GM18508 (cell line): Measurements from ENCODE around the gene C6orf15.

ENCODE experiments used
- ATAC-seq: cut with Tn5 transposase; IDR thresholded peaks from one replicate; pipeline ENCODE4 v1.9.1; 2021; ENCODE audit warnings: moderate number of reproducible peaks; ENCODE audit not compliant: insufficient read depth, unreplicated experiment

The C6orf15 gene

DNA sequence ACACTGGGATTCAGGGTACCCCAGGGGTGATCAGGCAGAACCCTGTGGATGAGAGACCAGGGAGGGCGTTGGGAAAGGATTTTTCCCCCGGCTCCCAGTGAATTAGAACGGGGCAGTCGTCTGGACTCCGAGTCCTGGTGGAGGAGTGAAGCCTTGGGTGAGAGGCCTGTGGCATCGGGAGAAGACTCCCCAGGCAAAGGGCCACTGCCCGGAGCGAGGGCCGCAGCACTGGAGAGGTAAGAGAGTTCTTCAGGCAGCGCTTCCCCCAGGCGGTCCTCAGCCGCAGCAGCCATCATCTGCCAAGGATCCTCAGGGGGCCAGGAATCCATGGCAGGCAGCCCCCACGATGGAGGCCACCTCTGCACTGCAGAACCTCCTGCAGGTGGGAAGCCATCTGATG lies 663 bp downstream of the C6orf15 start:
- ATAC-seq = no peak

GRCh38 chr6:31110825-31111582 lies 1.4 kb downstream of the C6orf15 start:
- no peak for ATAC-seq

DNA sequence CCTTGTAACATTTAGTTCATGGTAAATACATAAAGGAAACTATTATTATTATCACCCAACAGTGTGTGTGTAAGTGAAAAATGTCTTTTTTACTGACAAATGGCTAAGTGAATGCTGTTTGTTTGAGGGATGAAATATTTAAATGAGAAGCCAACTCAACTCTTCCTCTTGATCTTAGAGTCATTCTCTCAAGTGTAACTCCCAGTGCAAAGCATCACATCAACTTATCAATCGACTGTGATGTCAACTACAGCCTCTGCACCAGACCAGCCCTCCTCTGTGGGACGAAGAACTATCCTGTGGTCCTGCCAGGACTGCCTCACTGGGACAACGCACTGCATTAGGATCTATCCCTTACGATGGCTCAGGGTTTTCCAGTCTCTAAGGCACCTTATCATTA lies 5.3 kb downstream of the C6orf15 start:
- no peak for ATAC-seq

GRCh38 chr6:31103136-31103535 lies 9.2 kb downstream of the C6orf15 start:
- no peak for ATAC-seq

- ATAC-seq = no peak
Observed at GRCh38 chr6:31098449-31098938, 13.9 kb downstream of the C6orf15 start.

- no peak for ATAC-seq
Observed at GRCh38 chr6:31096656-31097055, 15.7 kb downstream of the C6orf15 start.

DNA sequence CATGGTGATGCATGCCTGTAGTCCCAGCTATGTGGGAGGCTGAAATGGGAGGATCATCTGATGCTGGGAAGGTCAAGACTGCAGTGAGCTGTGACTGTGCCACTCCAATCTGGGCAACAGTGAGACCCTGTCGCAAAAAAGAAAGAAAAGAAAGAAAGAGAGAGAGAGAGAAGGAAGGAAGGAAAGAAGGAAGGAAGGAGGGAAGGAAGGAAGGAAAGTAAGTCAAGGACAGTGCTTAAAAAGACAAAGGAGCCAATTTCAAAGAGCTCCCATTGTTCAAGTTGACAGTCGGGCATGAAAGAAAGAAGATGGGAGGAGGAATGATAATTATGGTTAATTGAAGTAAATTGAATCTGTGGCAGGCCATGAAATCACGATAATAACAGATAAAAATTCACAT lies 16.2 kb downstream of the C6orf15 start:
- no peak for ATAC-seq

GRCh38 chr6:31094389-31094881 lies 17.9 kb downstream of the C6orf15 start:
- no peak for ATAC-seq

DNA sequence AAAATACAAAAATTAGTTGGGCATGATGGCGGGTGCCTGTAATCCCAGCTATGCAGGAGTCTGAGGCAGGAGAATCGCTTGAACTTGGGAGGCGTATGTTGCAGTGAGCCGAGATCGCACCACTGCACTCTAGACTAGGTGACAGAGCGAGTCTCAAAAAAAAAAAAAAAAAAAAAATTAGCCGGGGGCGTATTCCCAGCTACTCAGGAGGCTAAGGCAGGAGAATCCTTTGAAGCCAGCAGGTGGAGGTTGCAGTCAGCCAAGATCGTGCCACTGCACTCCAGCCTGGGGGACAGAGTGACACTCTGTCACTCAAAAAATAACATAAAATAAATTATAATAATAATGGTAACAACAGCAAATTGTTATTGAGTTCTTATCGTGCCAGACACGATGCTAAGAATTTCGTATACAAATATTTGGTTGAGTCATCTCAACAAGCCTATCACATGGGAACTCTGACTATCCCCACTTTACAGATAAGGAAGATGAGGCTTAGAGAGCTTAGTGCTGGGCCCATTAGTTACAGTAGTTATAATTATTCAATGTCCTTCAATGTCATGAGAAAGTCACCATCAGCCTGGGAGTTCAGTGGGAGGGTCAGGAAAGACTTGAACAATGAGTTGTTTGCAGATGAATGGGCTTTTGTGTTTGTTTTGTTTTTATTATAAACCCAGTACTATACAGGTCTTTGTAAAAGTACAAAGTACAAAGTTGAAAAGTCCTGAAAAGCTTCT lies 19.4 kb downstream of the C6orf15 start:
- no peak for ATAC-seq

DNA sequence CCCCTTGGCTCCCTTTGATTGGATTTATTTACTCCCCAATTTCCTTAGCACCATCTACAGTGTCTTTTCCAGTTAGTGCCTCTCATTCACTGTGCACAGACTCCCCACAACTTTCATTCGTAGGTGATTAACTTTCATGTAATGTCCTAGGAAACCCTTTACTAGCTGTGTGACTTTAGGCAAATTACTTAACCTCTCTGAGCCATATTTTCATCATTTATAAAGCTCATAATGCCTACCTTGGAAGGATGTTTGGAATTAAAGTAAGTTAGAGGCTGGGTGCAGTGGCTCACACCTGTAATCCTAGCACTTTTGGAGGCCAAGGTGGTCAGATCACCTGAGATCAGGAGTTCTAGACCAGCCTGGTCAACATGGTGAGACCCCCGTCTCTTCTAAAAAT lies 20.1 kb downstream of the C6orf15 start:
- ATAC-seq = no peak

DNA sequence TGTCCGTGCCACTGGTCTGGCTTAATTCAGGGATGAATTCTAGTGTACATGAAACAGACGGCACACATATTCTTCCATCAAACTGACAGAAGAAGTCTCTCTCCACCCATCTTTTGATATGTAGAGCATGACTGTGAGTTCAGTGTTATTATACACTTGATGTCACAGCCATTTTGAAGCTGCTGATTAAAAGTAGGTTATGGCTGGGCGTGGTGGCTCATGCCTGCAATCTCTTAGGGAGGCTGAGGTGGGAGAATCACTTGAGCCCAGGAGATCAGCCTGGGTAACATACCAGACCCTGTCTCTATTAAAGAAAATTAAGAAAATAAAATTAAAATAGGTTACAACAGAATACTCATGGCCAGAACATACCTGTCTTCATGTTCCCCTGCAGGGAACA lies 20.7 kb downstream of the C6orf15 start:
- no peak for ATAC-seq

GRCh38 chr6:31090973-31091364 lies 21.4 kb downstream of the C6orf15 start:
- ATAC-seq = no peak

DNA sequence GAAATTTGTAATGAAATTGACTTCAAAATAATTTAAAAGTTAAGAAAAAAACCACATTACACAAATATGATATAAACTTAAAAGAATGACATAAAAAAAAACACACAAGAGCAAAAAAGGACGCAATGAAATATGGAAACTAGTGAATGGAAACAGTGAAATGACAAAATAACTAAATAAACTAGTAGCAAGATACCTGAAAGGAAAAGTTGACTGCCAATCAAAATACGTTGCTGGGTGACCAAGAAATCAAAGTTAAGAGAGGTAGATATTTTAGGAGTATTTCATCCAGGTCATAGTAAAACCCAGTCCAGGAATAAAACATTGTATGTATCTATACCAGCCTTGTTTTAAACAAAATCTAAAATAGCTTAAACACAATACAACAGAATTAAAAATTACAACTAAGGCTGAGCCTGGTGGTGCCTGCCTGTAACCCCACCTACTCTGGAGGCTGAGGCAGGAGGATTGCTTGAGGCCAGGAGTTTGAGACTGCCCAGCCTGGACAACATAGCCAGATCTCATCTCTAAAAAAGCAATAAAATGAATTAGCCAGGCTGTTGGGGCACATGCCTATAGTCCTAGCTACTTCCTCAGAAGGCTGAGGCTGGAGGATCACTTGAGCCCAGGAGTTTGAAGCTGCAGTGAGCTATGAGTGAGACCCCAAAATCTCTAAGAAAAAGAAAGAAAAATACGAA lies 22.0 kb downstream of the C6orf15 start:
- no peak for ATAC-seq

- no peak for ATAC-seq
Observed at GRCh38 chr6:31087494-31088089, 24.8 kb downstream of the C6orf15 start.

DNA sequence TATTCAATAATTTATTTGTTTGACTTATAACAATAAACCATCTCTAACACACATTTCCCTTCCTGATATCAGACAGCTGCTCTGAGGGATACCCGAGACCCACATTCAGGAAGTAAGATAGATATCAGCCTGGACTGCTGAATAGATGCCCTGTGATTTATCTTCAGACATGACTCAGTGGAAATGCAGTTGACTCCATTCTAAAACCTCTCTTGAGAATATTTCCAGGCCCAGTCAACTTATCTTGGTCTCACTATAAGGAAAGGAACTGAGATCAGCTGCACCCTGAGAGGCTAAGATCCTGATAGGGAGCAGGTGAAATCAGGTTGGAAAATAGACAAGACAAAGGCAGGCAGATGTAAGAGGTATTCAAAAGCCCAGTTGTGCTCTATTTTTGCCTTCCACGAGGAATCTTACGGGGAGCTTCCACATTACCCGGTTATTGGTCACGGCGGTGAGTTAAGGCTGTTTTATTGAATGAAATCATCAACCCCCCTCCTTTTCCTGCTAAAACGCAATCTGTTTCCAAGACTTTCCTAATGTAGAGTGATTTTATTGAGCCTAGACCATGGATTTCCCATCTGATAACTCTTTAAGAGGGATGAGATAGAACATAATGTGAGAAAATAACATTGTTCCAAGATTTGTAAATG lies 25.5 kb downstream of the C6orf15 start:
- no peak for ATAC-seq

GRCh38 chr6:31083742-31084354 lies 28.5 kb downstream of the C6orf15 start:
- no peak for ATAC-seq

- ATAC-seq = no peak
Observed at GRCh38 chr6:31081872-31082271, 30.5 kb downstream of the C6orf15 start.

DNA sequence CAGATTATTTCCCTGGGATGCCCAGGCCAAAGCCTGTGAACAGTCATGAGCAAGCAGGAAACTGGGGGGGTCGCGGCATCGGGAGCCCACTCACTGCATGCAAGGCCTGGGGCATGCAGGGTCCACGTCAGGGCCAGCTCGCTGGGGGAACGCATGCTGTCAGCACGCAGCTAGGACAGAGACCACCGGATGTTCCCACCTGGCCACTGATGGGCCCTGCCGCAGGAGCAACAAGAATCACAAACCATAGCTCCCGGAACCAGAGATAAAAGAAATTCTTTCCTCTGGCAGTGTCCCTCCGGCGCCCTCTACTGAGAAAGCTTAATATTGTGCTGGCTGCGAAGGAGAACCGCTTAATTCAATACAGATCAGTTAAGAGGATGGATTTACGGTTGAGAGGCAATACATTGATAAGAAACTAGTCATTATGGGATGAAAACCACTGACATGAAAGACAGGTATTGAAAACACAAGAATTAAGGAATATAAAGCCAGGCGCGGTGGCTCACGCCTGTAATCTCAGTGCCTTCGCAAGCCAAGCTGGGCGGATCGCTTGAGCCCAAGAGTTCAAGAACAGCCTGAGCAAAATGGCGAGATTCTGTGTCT lies 32.6 kb downstream of the C6orf15 start:
- ATAC-seq = no peak

GRCh38 chr6:31076611-31077010 lies 35.8 kb downstream of the C6orf15 start:
- ATAC-seq = no peak
